ENCODE results near the gene CHMP3.
"Not testable (repeated sequence)": the region's sequence is repeated elsewhere in the genome, so short reads cannot be mapped to it uniquely, and the experiment has no call there.

Gene CHMP3

GRCh38 chr2:86592547-86593230, 29.4 kb upstream of the CHMP3 start:
- no peak overlapping the region for H3K4me3 ChIP-seq (ENCODE audit: low read depth, low read length)
- TF ChIP-seq CTCF (IDR thresholded peaks at IDR 0.05; ENCODE audit: low read depth, low read length), result no peak

GRCh38 chr2:86589701-86590100, 26.5 kb upstream of the CHMP3 start:
- not testable (repeated sequence) for H3K4me3 ChIP-seq (ENCODE audit: low read depth, low read length)

- no peak overlapping the region for H3K4me3 ChIP-seq (ENCODE audit: low read depth, low read length)
- no peak for TF ChIP-seq CTCF (IDR thresholded peaks at IDR 0.05; ENCODE audit: low read depth, low read length)
Observed at GRCh38 chr2:86584151-86584913, 21.1 kb upstream of the CHMP3 start.

GRCh38 chr2:86580560-86580959, 17.3 kb upstream of the CHMP3 start:
- no peak overlapping the region for H3K4me3 ChIP-seq (ENCODE audit: low read depth, low read length)
- TF ChIP-seq CTCF (IDR thresholded peaks at IDR 0.05; ENCODE audit: low read depth, low read length), result no peak

GRCh38 chr2:86577817-86578456, 14.7 kb upstream of the CHMP3 start:
- TF ChIP-seq CTCF (IDR thresholded peaks at IDR 0.05; ENCODE audit: low read depth, low read length), result no peak
- no peak overlapping the region for H3K4me3 ChIP-seq (ENCODE audit: low read depth, low read length)

- H3K4me3 ChIP-seq (ENCODE audit: low read depth, low read length), result no peak overlapping the region
- TF ChIP-seq CTCF (IDR thresholded peaks at IDR 0.05; ENCODE audit: low read depth, low read length), result no peak
Observed at GRCh38 chr2:86570059-86570458, 6.8 kb upstream of the CHMP3 start.

GRCh38 chr2:86566821-86567190, 3.6 kb upstream of the CHMP3 start:
- TF ChIP-seq CTCF (IDR thresholded peaks at IDR 0.05; ENCODE audit: low read depth, low read length), result no peak
- no peak overlapping the region for H3K4me3 ChIP-seq (ENCODE audit: low read depth, low read length)

All from WI38 (cell line).